ENCODE results near the gene ITGA1. TPM values are rescaled to one million over a fixed set of nuclear protein-coding genes. Genes with fewer than 3 reads are reported as not detected.

Gene ITGA1
- total RNA-seq, 1 experiment from 2014 or later, result 1.6 TPM

DNA sequence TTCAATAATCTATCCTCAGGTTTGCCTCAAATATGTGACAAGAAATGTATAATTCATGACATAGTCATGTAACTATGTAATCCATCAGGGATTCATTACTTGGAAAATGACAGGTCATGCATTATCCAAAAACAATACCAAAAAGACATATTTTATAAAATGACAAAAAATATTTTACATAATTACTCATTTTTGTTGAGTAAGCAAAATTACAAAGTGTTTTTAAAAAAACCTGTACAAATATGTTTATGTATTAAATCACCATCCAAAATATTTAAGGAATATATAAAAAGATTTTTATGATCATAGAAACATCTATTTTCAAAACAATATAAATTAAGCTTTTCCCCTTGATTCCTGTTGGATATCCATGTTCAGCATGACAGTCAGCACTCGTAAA is 164.8 kb downstream of the ITGA1 start:
- ChIA-PET POLR2A (no interaction called here), CTCF (no interaction called here)
- intact Hi-C loops (cut with micrococcal nuclease; ENCODE audit: unreplicated experiment), result no loop called here
- TF ChIP-seq SIN3A (IDR thresholded peaks at IDR 0.05; ENCODE audit: borderline replicate concordance, insufficient read depth, low read depth, low read length) (no peak), POLR2AphosphoS5 (IDR thresholded peaks at IDR 0.05; ENCODE audit: low read depth, low read length) (no peak), TCF7L2 (IDR thresholded peaks at IDR 0.05; ENCODE audit: low read depth, low read length) (no peak)
- TF ChIP-seq, protein P1, sequence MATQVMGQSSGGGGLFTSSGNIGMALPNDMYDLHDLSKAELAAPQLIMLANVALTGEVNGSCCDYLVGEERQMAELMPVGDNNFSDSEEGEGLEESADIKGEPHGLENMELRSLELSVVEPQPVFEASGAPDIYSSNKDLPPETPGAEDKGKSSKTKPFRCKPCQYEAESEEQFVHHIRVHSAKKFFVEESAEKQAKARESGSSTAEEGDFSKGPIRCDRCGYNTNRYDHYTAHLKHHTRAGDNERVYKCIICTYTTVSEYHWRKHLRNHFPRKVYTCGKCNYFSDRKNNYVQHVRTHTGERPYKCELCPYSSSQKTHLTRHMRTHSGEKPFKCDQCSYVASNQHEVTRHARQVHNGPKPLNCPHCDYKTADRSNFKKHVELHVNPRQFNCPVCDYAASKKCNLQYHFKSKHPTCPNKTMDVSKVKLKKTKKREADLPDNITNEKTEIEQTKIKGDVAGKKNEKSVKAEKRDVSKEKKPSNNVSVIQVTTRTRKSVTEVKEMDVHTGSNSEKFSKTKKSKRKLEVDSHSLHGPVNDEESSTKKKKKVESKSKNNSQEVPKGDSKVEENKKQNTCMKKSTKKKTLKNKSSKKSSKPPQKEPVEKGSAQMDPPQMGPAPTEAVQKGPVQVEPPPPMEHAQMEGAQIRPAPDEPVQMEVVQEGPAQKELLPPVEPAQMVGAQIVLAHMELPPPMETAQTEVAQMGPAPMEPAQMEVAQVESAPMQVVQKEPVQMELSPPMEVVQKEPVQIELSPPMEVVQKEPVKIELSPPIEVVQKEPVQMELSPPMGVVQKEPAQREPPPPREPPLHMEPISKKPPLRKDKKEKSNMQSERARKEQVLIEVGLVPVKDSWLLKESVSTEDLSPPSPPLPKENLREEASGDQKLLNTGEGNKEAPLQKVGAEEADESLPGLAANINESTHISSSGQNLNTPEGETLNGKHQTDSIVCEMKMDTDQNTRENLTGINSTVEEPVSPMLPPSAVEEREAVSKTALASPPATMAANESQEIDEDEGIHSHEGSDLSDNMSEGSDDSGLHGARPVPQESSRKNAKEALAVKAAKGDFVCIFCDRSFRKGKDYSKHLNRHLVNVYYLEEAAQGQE (IDR thresholded peaks at IDR 0.05; ENCODE audit: insufficient read depth in 1 of 2, low read depth in 2 of 2, low read length in 1 of 2), result no peak
- TF ChIP-seq, protein P2, sequence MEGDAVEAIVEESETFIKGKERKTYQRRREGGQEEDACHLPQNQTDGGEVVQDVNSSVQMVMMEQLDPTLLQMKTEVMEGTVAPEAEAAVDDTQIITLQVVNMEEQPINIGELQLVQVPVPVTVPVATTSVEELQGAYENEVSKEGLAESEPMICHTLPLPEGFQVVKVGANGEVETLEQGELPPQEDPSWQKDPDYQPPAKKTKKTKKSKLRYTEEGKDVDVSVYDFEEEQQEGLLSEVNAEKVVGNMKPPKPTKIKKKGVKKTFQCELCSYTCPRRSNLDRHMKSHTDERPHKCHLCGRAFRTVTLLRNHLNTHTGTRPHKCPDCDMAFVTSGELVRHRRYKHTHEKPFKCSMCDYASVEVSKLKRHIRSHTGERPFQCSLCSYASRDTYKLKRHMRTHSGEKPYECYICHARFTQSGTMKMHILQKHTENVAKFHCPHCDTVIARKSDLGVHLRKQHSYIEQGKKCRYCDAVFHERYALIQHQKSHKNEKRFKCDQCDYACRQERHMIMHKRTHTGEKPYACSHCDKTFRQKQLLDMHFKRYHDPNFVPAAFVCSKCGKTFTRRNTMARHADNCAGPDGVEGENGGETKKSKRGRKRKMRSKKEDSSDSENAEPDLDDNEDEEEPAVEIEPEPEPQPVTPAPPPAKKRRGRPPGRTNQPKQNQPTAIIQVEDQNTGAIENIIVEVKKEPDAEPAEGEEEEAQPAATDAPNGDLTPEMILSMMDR (IDR thresholded peaks at IDR 0.05), result no peak
- ATAC-seq, result no peak
- no peaks in the 10 kb centered on the region for H3K36me3 ChIP-seq (ENCODE audit: control insufficient read depth, insufficient read depth, low read length)
- no peak overlapping the region for H3K27ac ChIP-seq (ENCODE audit: low read length)
- no peak for DNase-seq (ENCODE audit: low read depth, low spot score)
- no TSS peak for BruUV-seq (replicated peaks)
- in situ Hi-C loops (cut with HindIII; ENCODE audit: low pct_unique_long_range_greater_than_20kb, low sequenced_read_pairs), result no loop called here
- H3K9me3 ChIP-seq (ENCODE audit: control insufficient read depth, insufficient read depth, low read depth, low read length), result no peaks in the 10 kb centered on the region
- no peak overlapping the region for H3K4me3 ChIP-seq (ENCODE audit: low read depth in 2 of 2, low read length in 2 of 2)
- no peaks in the 10 kb centered on the region for H3K27me3 ChIP-seq (ENCODE audit: control insufficient read depth, insufficient read depth, low read length)
- H3K4me1 ChIP-seq (ENCODE audit: control insufficient read depth, insufficient read depth, low read length), result 0 out of 2 replicates have a peak, but pooled peaks cover 3% of the 10 kb centered on the region

DNA sequence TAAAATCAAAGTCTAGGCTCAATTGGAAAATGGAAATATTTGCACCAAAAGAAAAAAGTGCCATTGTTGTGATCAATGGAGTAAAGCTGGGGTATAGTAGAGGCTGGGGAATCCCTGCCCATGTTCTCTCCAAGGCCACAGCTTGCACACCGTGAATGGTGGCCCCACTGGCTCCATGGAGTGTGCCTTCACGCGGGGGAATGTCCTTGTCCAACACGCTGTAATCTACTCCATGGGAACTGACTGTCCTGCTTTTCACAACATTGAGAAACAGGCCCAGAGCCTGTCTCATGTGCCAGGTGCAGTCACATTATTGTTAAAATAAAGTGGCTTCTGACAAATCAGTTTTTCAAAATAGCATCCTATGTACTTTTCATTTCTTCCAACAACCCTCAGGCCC is 168.3 kb downstream of the ITGA1 start:
- Histone ChIP-seq H3K27me3 (ENCODE audit: control insufficient read depth, insufficient read depth, low read length) (no peaks in the 10 kb centered on the region), H3K36me3 (ENCODE audit: control insufficient read depth, insufficient read depth, low read length) (no peaks in the 10 kb centered on the region), H3K27ac (ENCODE audit: low read length) (no peak overlapping the region), H3K4me3 (ENCODE audit: low read depth in 2 of 2, low read length in 2 of 2) (no peak overlapping the region), H3K9me3 (ENCODE audit: control insufficient read depth, insufficient read depth, low read depth, low read length) (peaks cover 3% of the 10 kb centered on the region; the same call in 1 of the 2 replicates), H3K4me1 (ENCODE audit: control insufficient read depth, insufficient read depth, low read length) (no peaks in the 10 kb centered on the region)
- CTCF ChIA-PET, result no interaction called here
- in situ Hi-C loops (cut with HindIII; ENCODE audit: low pct_unique_long_range_greater_than_20kb, low sequenced_read_pairs), result no loop called here
- DNase-seq (ENCODE audit: low read depth, low spot score), result no peak
- no peak for ATAC-seq
- TF ChIP-seq SIN3A (IDR thresholded peaks at IDR 0.05; ENCODE audit: borderline replicate concordance, insufficient read depth, low read depth, low read length), result no peak
- TF ChIP-seq, protein P2 (IDR thresholded peaks at IDR 0.05), result no peak
- TF ChIP-seq, protein P1 (IDR thresholded peaks at IDR 0.05; ENCODE audit: insufficient read depth in 1 of 2, low read depth in 2 of 2, low read length in 1 of 2), result no peak
- TF ChIP-seq TCF7L2 (IDR thresholded peaks at IDR 0.05; ENCODE audit: low read depth, low read length), result no peak
- TF ChIP-seq POLR2AphosphoS5 (IDR thresholded peaks at IDR 0.05; ENCODE audit: low read depth, low read length), result no peak
- no TSS peak for BruUV-seq (replicated peaks)
- POLR2A ChIA-PET, result no interaction called here
- intact Hi-C loops (cut with micrococcal nuclease; ENCODE audit: unreplicated experiment), result loop anchor here (5.0 kb wide), 1 partner anchor 1446 kb away; no protein-coding TSS in a partner anchor

Measured in Panc1 (cell line).